ENCODE measurements around the gene AHNAK.

DNA sequence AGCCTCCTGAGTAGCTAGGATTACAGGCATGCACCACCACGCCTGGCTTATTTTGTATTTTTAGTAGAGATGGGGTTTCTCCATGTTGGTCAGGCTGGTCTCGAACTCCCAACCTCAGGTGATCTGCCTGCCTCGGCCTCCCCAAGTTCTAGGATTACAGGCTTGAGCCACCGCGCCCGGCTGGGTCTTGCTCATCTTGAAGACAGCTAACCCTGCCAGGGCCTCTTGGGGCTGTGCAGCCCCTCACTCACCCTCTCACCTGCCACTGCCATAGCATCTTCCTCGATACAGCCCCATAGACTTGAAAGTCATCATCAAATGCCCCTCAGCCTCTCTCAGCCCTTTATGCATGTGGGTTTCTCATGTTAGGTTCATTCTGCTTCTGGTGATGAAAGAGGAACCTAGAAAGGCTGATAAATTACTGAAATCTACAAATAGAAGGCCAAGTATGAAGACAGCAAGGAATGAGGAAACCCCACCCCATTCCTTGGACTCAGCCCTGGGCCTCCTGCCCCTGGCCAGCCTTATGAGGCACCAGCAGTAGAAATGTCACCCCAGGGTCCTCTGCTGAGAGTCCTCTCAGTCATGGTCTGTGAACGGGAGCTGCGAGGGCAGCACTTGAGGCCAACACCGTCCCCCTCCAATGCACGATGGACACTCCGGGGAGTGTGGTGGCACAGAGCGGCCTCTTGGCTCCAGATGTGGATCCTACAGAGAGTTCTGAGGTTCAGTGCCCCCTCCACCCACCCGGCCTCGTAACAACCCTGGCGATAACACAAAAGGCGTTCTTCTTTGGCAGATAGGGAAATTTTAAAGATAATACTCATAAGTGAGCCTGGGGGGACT, 103.0 kb downstream of the AHNAK start:
- TF ChIP-seq POLR2A (IDR thresholded peaks at IDR 0.05; ENCODE audit: low read depth, low read length) (no peak), POLR2AphosphoS5 (IDR thresholded peaks at IDR 0.05; ENCODE audit: low read depth, low read length) (no peak)

All from GM12892 (cell line).